HEK293T (cell line): ENCODE measurements around the gene RNF214.

Source experiments
- BHLHE40 ChIP-seq: fragments of 450-650 bp; IDR thresholded peaks from 2 replicates; pipeline ENCODE4 v1.6.1; 2016; ENCODE audit warnings: mild to moderate bottlenecking, moderate library complexity, borderline replicate concordance
- ELF4 ChIP-seq: fragments of 450-650 bp; IDR thresholded peaks from 2 replicates; pipeline ENCODE4 v1.6.1; 2017; ENCODE audit warnings: antibody characterized with exemption
- FOXA1 ChIP-seq: fragments of 450-650 bp; IDR thresholded peaks from 2 replicates; pipeline ENCODE4 v1.6.1; 2016; ENCODE audit warnings: mild to moderate bottlenecking
- FOXK2 ChIP-seq: fragments of 450-650 bp; IDR thresholded peaks from 2 replicates; pipeline ENCODE4 v1.6.1; 2016; ENCODE audit warnings: mild to moderate bottlenecking
- FOXM1 ChIP-seq: fragments of 450-650 bp; IDR thresholded peaks from 2 replicates; pipeline ENCODE4 v1.6.1; 2017; ENCODE audit warnings: mild to moderate bottlenecking, borderline replicate concordance
- PKNOX1 ChIP-seq: fragments of 450-650 bp; IDR thresholded peaks from 2 replicates; pipeline ENCODE4 v1.6.1; 2016
- SP1 ChIP-seq: fragments of 450-650 bp; IDR thresholded peaks from 2 replicates; pipeline ENCODE4 v1.6.1; 2017
- TARDBP ChIP-seq: fragments of 450-650 bp; IDR thresholded peaks from 2 replicates; pipeline ENCODE4 v1.6.1; 2016

DNA sequence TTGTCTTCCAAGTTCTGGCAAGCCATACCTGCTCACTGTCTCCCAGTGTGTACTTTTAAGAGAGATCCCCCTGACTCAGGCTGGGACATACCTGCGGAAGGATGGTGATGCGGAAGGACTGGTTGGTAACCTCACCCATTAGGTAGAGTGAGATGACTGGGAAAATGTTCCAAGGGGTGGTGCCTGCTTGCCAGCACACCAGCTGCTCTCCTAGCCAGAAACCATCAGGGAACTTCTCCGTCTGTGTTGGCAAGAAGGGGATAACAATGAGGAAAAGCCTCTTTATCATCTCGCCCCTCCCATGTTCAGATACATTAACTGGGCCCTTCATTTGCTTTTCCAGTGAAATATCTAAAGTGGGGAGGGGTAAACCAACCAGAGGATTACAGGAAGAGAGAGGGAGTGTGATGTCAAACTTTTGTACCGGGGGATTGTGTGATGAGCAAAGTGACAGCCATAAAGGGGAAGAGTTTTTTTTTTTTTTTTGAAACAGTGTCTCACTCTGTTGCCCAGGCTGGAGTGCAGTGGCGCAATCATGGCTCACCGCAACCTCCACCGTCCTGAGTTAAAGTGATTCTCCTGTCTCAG is 58.4 kb downstream of the RNF214 start, which contains the start of gene BACE1-AS:
- TF ChIP-seq BHLHE40 (no peak), ELF4 (no peak), TARDBP (no peak), PKNOX1 (no peak), FOXK2 (no peak), SP1 (no peak), FOXA1 (no peak), FOXM1 (no peak)
